ENCODE measurements around the gene PRRC2C. TPM values are rescaled to one million over a fixed set of nuclear protein-coding genes. Genes with fewer than 3 reads are reported as not detected.
"Not testable (repeated sequence)": the region's sequence is repeated elsewhere in the genome, so short reads cannot be mapped to it uniquely, and the experiment has no call there.

PRRC2C gene
- total RNA-seq, 1 donor from 2014 or later: 45.8 TPM

- no peaks in the 10 kb centered on the region for H3K4me1 ChIP-seq
- intact Hi-C loops (cut with micrococcal nuclease): no loop called here
- no peak for TF ChIP-seq CTCF (IDR thresholded peaks at IDR 0.05; ENCODE audit: borderline replicate concordance)
Observed at GRCh38 chr1:171532520-171532919, 47.2 kb downstream of the PRRC2C start.

GRCh38 chr1:171545523-171545922, 60.2 kb downstream of the PRRC2C start:
- Histone ChIP-seq H3K4me3 (no peak overlapping the region), H3K36me3 (peaks cover 91% of the 10 kb centered on the region), H3K27me3 (ENCODE audit: low read depth) (no peaks in the 10 kb centered on the region), H3K27ac (replicated peaks) (no peak overlapping the region), H3K4me1 (no peaks in the 10 kb centered on the region), H3K9me3 (replicated peaks) (no peaks in the 10 kb centered on the region)
- DNase-seq: no peak
- intact Hi-C loops (cut with micrococcal nuclease): no loop called here
- no peak for TF ChIP-seq CTCF (IDR thresholded peaks at IDR 0.05; ENCODE audit: borderline replicate concordance)

More at GRCh38 chr1:171532520-171532919, 47.2 kb downstream of the PRRC2C start:
- no peak for DNase-seq
- Histone ChIP-seq H3K27ac (replicated peaks) (no peak overlapping the region), H3K27me3 (ENCODE audit: low read depth) (no peaks in the 10 kb centered on the region), H3K4me3 (no peak overlapping the region), H3K9me3 (replicated peaks) (no peaks in the 10 kb centered on the region), H3K36me3 (peaks cover 98% of the 10 kb centered on the region)

GRCh38 chr1:171550050-171550449, 64.7 kb downstream of the PRRC2C start:
- intact Hi-C loops (cut with micrococcal nuclease): no loop called here
- no peak overlapping the region for H3K27ac ChIP-seq (replicated peaks)
- DNase-seq: no peak
- no peaks in the 10 kb centered on the region for H3K4me1 ChIP-seq
- H3K27me3 ChIP-seq (ENCODE audit: low read depth): no peaks in the 10 kb centered on the region
- no peak for TF ChIP-seq CTCF (IDR thresholded peaks at IDR 0.05; ENCODE audit: borderline replicate concordance)
- no peak overlapping the region for H3K4me3 ChIP-seq
- H3K9me3 ChIP-seq (replicated peaks): no peaks in the 10 kb centered on the region
- H3K36me3 ChIP-seq: peaks cover 85% of the 10 kb centered on the region

- peaks cover 87% of the 10 kb centered on the region for H3K36me3 ChIP-seq
- H3K9me3 ChIP-seq (replicated peaks); intact Hi-C loops (cut with micrococcal nuclease); H3K27me3 ChIP-seq (ENCODE audit: low read depth); H3K4me1 ChIP-seq; H3K4me3 ChIP-seq; H3K27ac ChIP-seq (replicated peaks); DNase-seq: not testable (repeated sequence)
Observed at GRCh38 chr1:171550598-171551100, 65.3 kb downstream of the PRRC2C start.

GRCh38 chr1:171553960-171554359, 68.6 kb downstream of the PRRC2C start:
- peaks cover 90% of the 10 kb centered on the region for H3K36me3 ChIP-seq
- H3K27ac ChIP-seq (replicated peaks); DNase-seq; H3K9me3 ChIP-seq (replicated peaks); H3K4me3 ChIP-seq; H3K4me1 ChIP-seq; intact Hi-C loops (cut with micrococcal nuclease); H3K27me3 ChIP-seq (ENCODE audit: low read depth): not testable (repeated sequence)

- Histone ChIP-seq H3K4me1 (peaks cover 4% of the 10 kb centered on the region), H3K27me3 (ENCODE audit: low read depth) (no peaks in the 10 kb centered on the region), H3K4me3 (no peak overlapping the region), H3K9me3 (replicated peaks) (no peaks in the 10 kb centered on the region), H3K36me3 (peaks cover 99% of the 10 kb centered on the region), H3K27ac (replicated peaks) (no peak overlapping the region)
- no peak for TF ChIP-seq CTCF (IDR thresholded peaks at IDR 0.05; ENCODE audit: borderline replicate concordance)
- intact Hi-C loops (cut with micrococcal nuclease): no loop called here
- DNase-seq: no peak
Observed at GRCh38 chr1:171563675-171564074, 78.3 kb downstream of the PRRC2C start.
